Esophagus (tissue), 2 donors: ENCODE measurements around the gene ADGRG2. TPM values are rescaled to one million over a fixed set of nuclear protein-coding genes. Genes with fewer than 3 reads are reported as not detected.

Source experiments
- H3K27ac ChIP-seq, 2 donors: one replicate each; pipeline ENCODE4 v1.5.1; 2013; ENCODE audit warnings: low read depth in 2 of 2, mild to moderate bottlenecking in 2 of 2, inconsistent platforms in 1 of 2, low read length in 1 of 2, moderate library complexity in 1 of 2
- H3K27me3 ChIP-seq, 2 donors: one replicate each; pipeline ENCODE4 v1.6.1; 2013; ENCODE audit warnings: low read length in 2 of 2, control low read depth in 1 of 2, mild to moderate bottlenecking in 1 of 2; ENCODE audit not compliant: insufficient read depth in 2 of 2, control insufficient read depth in 1 of 2
- H3K36me3 ChIP-seq, 2 donors: one replicate each; pipeline ENCODE4 v1.6.1; 2013; ENCODE audit warnings: low read length in 1 of 2; ENCODE audit not compliant: control insufficient read depth in 2 of 2, insufficient read depth in 2 of 2
- H3K4me1 ChIP-seq, 2 donors: one replicate each; pipeline ENCODE4 v1.6.1; 2013; ENCODE audit warnings: low read length in 1 of 2; ENCODE audit not compliant: control insufficient read depth in 2 of 2, insufficient read depth in 2 of 2
- H3K4me3 ChIP-seq, 2 donors: one replicate each; pipeline ENCODE4 v1.5.1; 2013; ENCODE audit warnings: low read length in 2 of 2, mild to moderate bottlenecking in 2 of 2, low read depth in 1 of 2, moderate library complexity in 1 of 2
- H3K9me3 ChIP-seq, 2 donors: one replicate each; pipeline ENCODE4 v1.6.1; 2013; ENCODE audit warnings: mild to moderate bottlenecking in 2 of 2, low read depth in 1 of 2, low read length in 1 of 2, moderate library complexity in 1 of 2; ENCODE audit not compliant: control insufficient read depth in 2 of 2, insufficient read depth in 1 of 2
- WGBS, 2 donors: extraction: QIAGEN DNeasy Blood & Tissue Kit; methylation state at CpG; one replicate each; pipeline ENCODE4 v1.1.7; 2013; 5-methylcytosine and 5-hydroxymethylcytosine counted together
- polyA plus RNA-seq, 2 donors: library from polyadenylated mRNA; stranded (reverse); fragments of 200-250 nt; gene quantifications; one replicate each; pipeline ENCODE4 v1.2.3, GENCODE V29; 2013
- donor health status: healthy with polysubstance abuse.
- donor health status: Bipolar disorder and iron deficiency.

Gene ADGRG2
- polyA plus RNA-seq, 2 donors: 0.14 to 0.29 TPM

GRCh38 chrX:18951032-18951431, 171.2 kb downstream of the ADGRG2 start:
- H3K9me3 ChIP-seq: no peaks in the 10 kb centered on the region
- H3K27me3 ChIP-seq: no peaks in the 10 kb centered on the region
- no peak overlapping the region for H3K27ac ChIP-seq
- no peaks in the 10 kb centered on the region for H3K4me1 ChIP-seq
- peaks cover 0 to 2% of the 10 kb centered on the region in 2 donors for H3K36me3 ChIP-seq
- WGBS, 2 donors: 89 to 98% methylated on average over 10 of the region's 10 CpGs
- no peak overlapping the region for H3K4me3 ChIP-seq

- Histone ChIP-seq H3K27me3 (no peaks in the 10 kb centered on the region), H3K36me3 (peaks cover 0 to 2% of the 10 kb centered on the region in 2 donors), H3K4me1 (no peaks in the 10 kb centered on the region), H3K27ac (no peak overlapping the region), H3K4me3 (no peak overlapping the region), H3K9me3 (no peaks in the 10 kb centered on the region)
- WGBS, 2 donors: 90 to 95% methylated on average over 8 of the region's 8 CpGs
Measured at GRCh38 chrX:18949944-18950301, 172.3 kb downstream of the ADGRG2 start.

- 73 to 82% methylated on average over 4 of the region's 4 CpGs for WGBS, 2 donors
- H3K4me1 ChIP-seq: no peaks in the 10 kb centered on the region
- peaks cover 0 to 2% of the 10 kb centered on the region in 2 donors for H3K36me3 ChIP-seq
- no peaks in the 10 kb centered on the region for H3K9me3 ChIP-seq
- H3K4me3 ChIP-seq: no peak overlapping the region
- H3K27me3 ChIP-seq: no peaks in the 10 kb centered on the region
- no peak overlapping the region for H3K27ac ChIP-seq
Measured at GRCh38 chrX:18949291-18949943, 172.9 kb downstream of the ADGRG2 start.

- H3K4me1 ChIP-seq: no peaks in the 10 kb centered on the region
- no peak overlapping the region for H3K4me3 ChIP-seq
- 85 to 92% methylated on average over 4 of the region's 4 CpGs for WGBS, 2 donors
- H3K9me3 ChIP-seq: no peaks in the 10 kb centered on the region
- no peak overlapping the region for H3K27ac ChIP-seq
- H3K27me3 ChIP-seq: no peaks in the 10 kb centered on the region
- peaks cover 0 to 2% of the 10 kb centered on the region in 2 donors for H3K36me3 ChIP-seq
Measured at GRCh38 chrX:18946611-18947010, 175.7 kb downstream of the ADGRG2 start.

- Histone ChIP-seq H3K9me3 (no peaks in the 10 kb centered on the region), H3K27me3 (no peaks in the 10 kb centered on the region), H3K27ac (no peak overlapping the region), H3K4me3 (no peak overlapping the region), H3K36me3 (peaks cover 0 to 2% of the 10 kb centered on the region in 2 donors), H3K4me1 (no peaks in the 10 kb centered on the region)
- WGBS, 2 donors: 90 to 97% methylated on average over 6 of the region's 6 CpGs
Measured at GRCh38 chrX:18946157-18946556, 176.1 kb downstream of the ADGRG2 start.

- no peaks in the 10 kb centered on the region for H3K4me1 ChIP-seq
- H3K9me3 ChIP-seq: no peaks in the 10 kb centered on the region
- no peaks in the 10 kb centered on the region for H3K36me3 ChIP-seq
- WGBS, 2 donors: 91% methylated on average over 2 of the region's 2 CpGs
- no peaks in the 10 kb centered on the region for H3K27me3 ChIP-seq
- H3K4me3 ChIP-seq: no peak overlapping the region
- no peak overlapping the region for H3K27ac ChIP-seq
Measured at GRCh38 chrX:18945483-18945882, 176.8 kb downstream of the ADGRG2 start.

GRCh38 chrX:18944482-18944881, 177.8 kb downstream of the ADGRG2 start:
- no peaks in the 10 kb centered on the region for H3K27me3 ChIP-seq
- WGBS, 2 donors: 75 to 81% methylated on average over 4 of the region's 4 CpGs
- H3K4me1 ChIP-seq: no peaks in the 10 kb centered on the region
- H3K4me3 ChIP-seq: no peak overlapping the region
- no peak overlapping the region for H3K27ac ChIP-seq
- H3K36me3 ChIP-seq: no peaks in the 10 kb centered on the region
- no peaks in the 10 kb centered on the region for H3K9me3 ChIP-seq

GRCh38 chrX:18941896-18942295, 180.4 kb downstream of the ADGRG2 start:
- no peak overlapping the region for H3K27ac ChIP-seq
- no peaks in the 10 kb centered on the region for H3K36me3 ChIP-seq
- WGBS, 2 donors: 83 to 98% methylated on average over 2 of the region's 2 CpGs
- H3K4me1 ChIP-seq: no peaks in the 10 kb centered on the region
- H3K27me3 ChIP-seq: no peaks in the 10 kb centered on the region
- H3K4me3 ChIP-seq: no peak overlapping the region
- no peaks in the 10 kb centered on the region for H3K9me3 ChIP-seq

Other genes starting within 250 kb of the ADGRG2 start
- 10 to 100 TPM; 11.1 to 17.7 TPM for gene PHKA2, start 138.4 kb downstream of the ADGRG2 start, polyA plus RNA-seq
- gene PDHA1, start 221.5 kb upstream of the ADGRG2 start, polyA plus RNA-seq: 100 to 1,000 TPM; 131 to 174 TPM